Loucy (cell line): ENCODE data around the gene ZFHX3.

ENCODE experiments used
- H2AFZ ChIP-seq: fragments of 200-600 bp; sonication (generic); 2 replicates; pipeline ENCODE4 v1.6.0; 2016; ENCODE audit warnings: antibody characterized with exemption, mild to moderate bottlenecking, low read length, moderate library complexity
- H3F3A ChIP-seq: fragments of 200-600 bp; 2 replicates; pipeline ENCODE4 v1.6.0; 2016; ENCODE audit warnings: antibody characterized with exemption, low read depth, mild to moderate bottlenecking
- H3K27me3 ChIP-seq: fragments of 200-600 bp; sonication (generic); 2 replicates; pipeline ENCODE4 v1.6.1; 2014; ENCODE audit warnings: low read length, mild to moderate bottlenecking; ENCODE audit not compliant: insufficient read depth, poor library complexity, severe bottlenecking
- H3K36me3 ChIP-seq: fragments of 200-600 bp; sonication (generic); 2 replicates; pipeline ENCODE4 v1.6.1; 2016; ENCODE audit warnings: low read length; ENCODE audit not compliant: insufficient read depth
- H3K4me1 ChIP-seq: fragments of 200-600 bp; sonication (generic); 2 replicates; pipeline ENCODE4 v1.5.1; 2014; ENCODE audit warnings: low read length, mild to moderate bottlenecking; ENCODE audit not compliant: insufficient read depth, poor library complexity, severe bottlenecking
- H3K4me2 ChIP-seq: fragments of 200-600 bp; sonication (generic); 2 replicates; pipeline ENCODE4 v1.6.0; 2014; ENCODE audit warnings: antibody characterized with exemption, low read length, low read depth, mild to moderate bottlenecking; ENCODE audit not compliant: poor library complexity, severe bottlenecking
- H3K4me3 ChIP-seq: fragments of 200-600 bp; sonication (generic); 2 replicates; pipeline ENCODE4 v1.5.1; 2014; ENCODE audit warnings: low read length, mild to moderate bottlenecking, mixed read lengths; ENCODE audit not compliant: poor library complexity, severe bottlenecking
- H3K79me2 ChIP-seq: fragments of 200-600 bp; sonication (generic); 2 replicates; pipeline ENCODE4 v1.6.1; 2014; ENCODE audit warnings: low read length; ENCODE audit not compliant: insufficient read depth
- H3K9ac ChIP-seq: fragments of 200-600 bp; sonication (generic); 2 replicates; pipeline ENCODE4 v1.6.0; 2014; ENCODE audit warnings: mild to moderate bottlenecking, low read depth, low read length, moderate library complexity; ENCODE audit not compliant: poor library complexity, severe bottlenecking
- H3K9me2 ChIP-seq: fragments of 200-600 bp; sonication (generic); replicated peaks from 2 replicates; pipeline ENCODE4 v1.6.1; 2016; ENCODE audit warnings: low read depth, low read length, mixed read lengths
- H3K9me3 ChIP-seq: fragments of 200-600 bp; sonication (generic); 2 replicates; pipeline ENCODE4 v1.6.1; 2014; ENCODE audit warnings: mild to moderate bottlenecking, antibody characterized with exemption, low read length, low read depth; ENCODE audit not compliant: insufficient read depth
- H4K20me1 ChIP-seq: fragments of 200-600 bp; sonication (generic); 2 replicates; pipeline ENCODE4 v1.6.0; 2014; ENCODE audit warnings: antibody characterized with exemption, low read length, mild to moderate bottlenecking; ENCODE audit not compliant: insufficient read depth, poor library complexity, severe bottlenecking
- EZH2phosphoT487 ChIP-seq: fragments of 200-600 bp; IDR thresholded peaks from 2 replicates; pipeline ENCODE4 v1.6.1; 2018; ENCODE audit warnings: antibody characterized with exemption, mild to moderate bottlenecking, moderate library complexity, borderline replicate concordance
- TF ChIP-seq, protein P1 (sequence below): fragments of 200-600 bp; sonication (generic); conservative IDR thresholded peaks from 2 replicates; pipeline ENCODE4 v1.5.1; 2014; ENCODE audit warnings: mild to moderate bottlenecking, antibody characterized with exemption, low read length

ZFHX3 gene

DNA sequence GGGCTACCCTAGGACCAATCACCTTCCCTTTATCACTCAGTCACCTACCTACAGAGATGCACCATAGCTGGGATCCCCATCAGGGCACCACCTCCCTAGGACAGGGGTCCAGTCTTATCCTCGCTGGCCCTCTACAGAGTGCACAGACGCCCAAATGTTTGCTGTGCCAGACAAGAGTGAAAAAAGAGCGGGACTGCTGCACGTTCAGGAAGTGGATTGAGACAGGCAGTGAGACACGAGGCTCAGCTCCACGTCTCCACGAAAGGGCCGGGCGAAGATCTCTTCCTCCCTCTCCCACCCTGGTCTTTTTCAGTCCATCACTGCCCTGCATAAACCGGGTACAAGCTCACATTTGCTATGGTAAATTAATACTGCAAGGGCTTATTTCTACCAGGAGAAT, 95.5 kb downstream of the ZFHX3 start:
- Histone ChIP-seq H4K20me1 (no peaks in the 10 kb centered on the region), H3F3A (no peaks in the 10 kb centered on the region), H3K4me1 (peaks cover 6% of the 10 kb centered on the region), H3K4me2 (no peak overlapping the region), H3K9me2 (no peaks in the 10 kb centered on the region), H3K79me2 (no peaks in the 10 kb centered on the region), H2AFZ (no peak overlapping the region), H3K9ac (no peak overlapping the region), H3K27me3 (no peaks in the 10 kb centered on the region), H3K4me3 (no peak overlapping the region), H3K9me3 (no peaks in the 10 kb centered on the region), H3K36me3 (peaks cover 12% of the 10 kb centered on the region; the same call in 1 of the 2 replicates)
- no peak for TF ChIP-seq EZH2phosphoT487
- TF ChIP-seq, protein P1, sequence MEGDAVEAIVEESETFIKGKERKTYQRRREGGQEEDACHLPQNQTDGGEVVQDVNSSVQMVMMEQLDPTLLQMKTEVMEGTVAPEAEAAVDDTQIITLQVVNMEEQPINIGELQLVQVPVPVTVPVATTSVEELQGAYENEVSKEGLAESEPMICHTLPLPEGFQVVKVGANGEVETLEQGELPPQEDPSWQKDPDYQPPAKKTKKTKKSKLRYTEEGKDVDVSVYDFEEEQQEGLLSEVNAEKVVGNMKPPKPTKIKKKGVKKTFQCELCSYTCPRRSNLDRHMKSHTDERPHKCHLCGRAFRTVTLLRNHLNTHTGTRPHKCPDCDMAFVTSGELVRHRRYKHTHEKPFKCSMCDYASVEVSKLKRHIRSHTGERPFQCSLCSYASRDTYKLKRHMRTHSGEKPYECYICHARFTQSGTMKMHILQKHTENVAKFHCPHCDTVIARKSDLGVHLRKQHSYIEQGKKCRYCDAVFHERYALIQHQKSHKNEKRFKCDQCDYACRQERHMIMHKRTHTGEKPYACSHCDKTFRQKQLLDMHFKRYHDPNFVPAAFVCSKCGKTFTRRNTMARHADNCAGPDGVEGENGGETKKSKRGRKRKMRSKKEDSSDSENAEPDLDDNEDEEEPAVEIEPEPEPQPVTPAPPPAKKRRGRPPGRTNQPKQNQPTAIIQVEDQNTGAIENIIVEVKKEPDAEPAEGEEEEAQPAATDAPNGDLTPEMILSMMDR: no peak

DNA sequence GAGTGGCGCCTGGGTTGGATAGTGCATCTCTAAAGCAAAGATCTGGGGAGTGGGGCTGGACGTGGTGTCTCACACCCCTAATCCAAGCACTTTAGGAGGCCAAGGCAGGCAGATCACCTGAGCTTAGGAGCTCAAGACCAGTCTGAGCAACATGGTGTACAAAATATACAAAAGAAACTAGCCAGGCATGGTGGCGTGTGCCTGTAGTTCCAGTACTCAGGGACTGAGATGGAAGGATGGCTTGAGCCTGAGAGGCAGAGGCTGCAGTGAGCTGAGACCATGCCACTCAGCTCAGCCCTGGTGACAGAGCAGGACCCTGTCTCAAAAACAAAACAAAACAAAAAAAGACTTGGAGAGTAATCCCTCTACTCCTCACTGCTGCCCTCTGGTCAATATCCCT, 96.0 kb downstream of the ZFHX3 start:
- Histone ChIP-seq H3K9me2 (no peaks in the 10 kb centered on the region), H3K9me3 (no peaks in the 10 kb centered on the region), H3K4me3 (no peak overlapping the region), H3K27me3 (no peaks in the 10 kb centered on the region), H3K4me2 (no peak overlapping the region), H3F3A (no peaks in the 10 kb centered on the region), H3K79me2 (no peaks in the 10 kb centered on the region), H3K9ac (no peak overlapping the region), H4K20me1 (no peaks in the 10 kb centered on the region), H2AFZ (no peak overlapping the region), H3K36me3 (peaks cover 12% of the 10 kb centered on the region; the same call in 1 of the 2 replicates), H3K4me1 (peaks cover 6% of the 10 kb centered on the region)
- TF ChIP-seq, protein P1: no peak
- TF ChIP-seq EZH2phosphoT487: no peak

DNA sequence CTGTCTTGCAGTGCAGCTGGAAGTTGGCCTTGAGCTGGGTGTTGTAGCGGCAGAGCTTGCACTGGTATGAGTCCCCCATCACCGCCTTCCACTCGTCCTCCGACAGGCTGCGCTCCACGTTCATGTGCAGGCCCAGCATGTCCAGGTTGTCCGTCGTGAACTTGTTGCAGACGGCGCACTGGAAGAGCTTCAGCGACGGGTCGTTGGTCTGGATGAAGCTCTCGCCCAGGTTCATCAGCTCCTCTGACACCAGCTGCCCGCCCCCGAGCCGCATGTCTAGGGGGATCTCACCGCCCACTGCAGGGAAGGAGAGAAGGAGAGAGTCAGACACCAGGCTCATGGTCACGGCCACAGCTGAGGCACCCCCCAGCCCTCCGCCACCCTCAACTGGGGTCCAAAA, 97.3 kb downstream of the ZFHX3 start:
- Histone ChIP-seq H3K4me2 (no peak overlapping the region), H3K4me1 (peaks cover 6% of the 10 kb centered on the region), H3K79me2 (no peaks in the 10 kb centered on the region), H3F3A (no peaks in the 10 kb centered on the region), H3K27me3 (no peaks in the 10 kb centered on the region), H3K9me3 (no peaks in the 10 kb centered on the region), H3K4me3 (no peak overlapping the region), H2AFZ (no peak overlapping the region), H3K36me3 (peaks cover 12% of the 10 kb centered on the region; the same call in 1 of the 2 replicates), H4K20me1 (no peaks in the 10 kb centered on the region), H3K9ac (no peak overlapping the region), H3K9me2 (no peaks in the 10 kb centered on the region)
- no peak for TF ChIP-seq EZH2phosphoT487
- TF ChIP-seq, protein P1: no peak
